22Rv1 (cell line): ENCODE results near the gene SLC9A7.
A peak's percentile ranks its signal among the peaks of the same experiment; 100 is the strongest.

Experiments
- H3K27ac ChIP-seq: fragments of 450-650 bp; 2 replicates; pipeline ENCODE4 v1.5.1; 2017
- ZFX ChIP-seq: fragments of 450-650 bp; IDR thresholded peaks from 2 replicates; pipeline ENCODE4 v1.6.1; 2017; ENCODE audit warnings: antibody characterized with exemption, borderline replicate concordance
- TF ChIP-seq, protein P1 (sequence below): fragments of 450-650 bp; IDR thresholded peaks from 2 replicates; pipeline ENCODE4 v1.5.1; 2017; ENCODE audit warnings: mild to moderate bottlenecking

The SLC9A7 gene

DNA sequence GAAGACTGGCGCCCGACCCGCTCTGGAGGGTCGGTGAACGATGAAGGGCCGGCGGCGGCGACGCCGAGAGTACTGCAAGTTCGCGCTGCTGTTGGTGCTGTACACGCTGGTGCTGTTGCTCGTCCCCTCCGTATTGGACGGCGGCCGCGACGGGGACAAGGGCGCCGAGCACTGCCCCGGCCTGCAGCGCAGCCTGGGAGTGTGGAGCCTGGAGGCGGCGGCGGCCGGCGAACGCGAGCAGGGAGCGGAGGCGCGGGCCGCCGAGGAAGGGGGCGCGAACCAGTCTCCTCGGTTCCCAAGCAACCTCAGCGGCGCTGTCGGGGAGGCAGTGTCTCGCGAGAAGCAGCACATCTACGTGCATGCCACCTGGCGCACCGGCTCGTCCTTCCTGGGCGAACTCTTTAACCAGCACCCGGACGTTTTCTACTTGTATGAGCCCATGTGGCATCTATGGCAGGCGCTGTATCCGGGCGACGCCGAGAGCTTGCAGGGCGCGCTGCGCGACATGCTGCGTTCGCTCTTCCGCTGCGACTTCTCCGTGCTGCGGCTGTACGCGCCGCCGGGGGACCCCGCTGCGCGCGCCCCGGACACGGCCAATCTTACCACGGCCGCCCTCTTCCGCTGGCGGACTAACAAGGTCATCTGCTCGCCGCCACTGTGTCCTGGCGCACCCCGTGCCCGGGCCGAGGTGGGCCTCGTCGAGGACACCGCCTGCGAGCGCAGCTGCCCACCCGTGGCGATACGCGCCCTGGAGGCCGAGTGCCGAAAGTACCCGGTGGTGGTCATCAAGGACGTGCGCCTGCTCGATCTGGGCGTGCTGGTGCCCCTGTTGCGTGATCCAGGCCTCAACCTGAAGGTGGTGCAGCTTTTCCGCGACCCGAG, 184.8 kb downstream of the SLC9A7 start:
- no peak for TF ChIP-seq ZFX
- TF ChIP-seq, protein P1, sequence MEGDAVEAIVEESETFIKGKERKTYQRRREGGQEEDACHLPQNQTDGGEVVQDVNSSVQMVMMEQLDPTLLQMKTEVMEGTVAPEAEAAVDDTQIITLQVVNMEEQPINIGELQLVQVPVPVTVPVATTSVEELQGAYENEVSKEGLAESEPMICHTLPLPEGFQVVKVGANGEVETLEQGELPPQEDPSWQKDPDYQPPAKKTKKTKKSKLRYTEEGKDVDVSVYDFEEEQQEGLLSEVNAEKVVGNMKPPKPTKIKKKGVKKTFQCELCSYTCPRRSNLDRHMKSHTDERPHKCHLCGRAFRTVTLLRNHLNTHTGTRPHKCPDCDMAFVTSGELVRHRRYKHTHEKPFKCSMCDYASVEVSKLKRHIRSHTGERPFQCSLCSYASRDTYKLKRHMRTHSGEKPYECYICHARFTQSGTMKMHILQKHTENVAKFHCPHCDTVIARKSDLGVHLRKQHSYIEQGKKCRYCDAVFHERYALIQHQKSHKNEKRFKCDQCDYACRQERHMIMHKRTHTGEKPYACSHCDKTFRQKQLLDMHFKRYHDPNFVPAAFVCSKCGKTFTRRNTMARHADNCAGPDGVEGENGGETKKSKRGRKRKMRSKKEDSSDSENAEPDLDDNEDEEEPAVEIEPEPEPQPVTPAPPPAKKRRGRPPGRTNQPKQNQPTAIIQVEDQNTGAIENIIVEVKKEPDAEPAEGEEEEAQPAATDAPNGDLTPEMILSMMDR: no peak
- no peak overlapping the region for H3K27ac ChIP-seq

DNA sequence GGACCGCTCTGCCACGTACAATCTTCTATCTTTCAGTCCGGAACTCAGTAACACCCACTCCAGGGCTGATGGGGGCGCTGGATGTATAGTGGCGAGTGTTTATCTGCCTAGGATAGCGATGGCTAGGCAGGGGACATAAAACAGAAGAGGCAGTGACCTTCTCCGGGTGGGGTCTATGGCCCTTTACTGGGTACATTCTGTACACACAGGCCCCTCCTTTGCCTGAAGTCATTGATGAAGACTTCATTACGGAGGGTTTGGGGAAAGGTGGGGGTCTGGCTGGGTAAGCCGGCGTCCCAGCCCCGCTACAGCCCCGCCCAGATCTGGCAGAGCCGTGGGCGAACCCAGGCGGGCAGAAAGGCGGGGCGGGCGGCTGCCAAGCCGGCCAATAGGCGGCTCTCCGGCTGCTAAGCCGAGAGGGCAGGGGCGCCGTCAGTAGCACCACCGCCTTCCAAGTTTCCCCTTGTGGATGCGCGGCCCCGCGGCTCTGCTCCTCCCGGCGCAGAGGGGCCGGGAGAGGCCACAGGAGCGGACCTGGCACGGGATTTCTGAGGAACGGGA, 185.5 kb downstream of the SLC9A7 start, which contains the start of gene CHST7:
CHST7 (plus strand) TSS at position 435 of the 561 bp plus-strand sequence. CDS start 167 bp downstream, outside the sequence.
- no peak within 1 kb of the TSS for H3K27ac ChIP-seq
- TF ChIP-seq, protein P1: peak; percentile 11; the same call in 1 of the 2 replicates
- TF ChIP-seq ZFX: no peak

DNA sequence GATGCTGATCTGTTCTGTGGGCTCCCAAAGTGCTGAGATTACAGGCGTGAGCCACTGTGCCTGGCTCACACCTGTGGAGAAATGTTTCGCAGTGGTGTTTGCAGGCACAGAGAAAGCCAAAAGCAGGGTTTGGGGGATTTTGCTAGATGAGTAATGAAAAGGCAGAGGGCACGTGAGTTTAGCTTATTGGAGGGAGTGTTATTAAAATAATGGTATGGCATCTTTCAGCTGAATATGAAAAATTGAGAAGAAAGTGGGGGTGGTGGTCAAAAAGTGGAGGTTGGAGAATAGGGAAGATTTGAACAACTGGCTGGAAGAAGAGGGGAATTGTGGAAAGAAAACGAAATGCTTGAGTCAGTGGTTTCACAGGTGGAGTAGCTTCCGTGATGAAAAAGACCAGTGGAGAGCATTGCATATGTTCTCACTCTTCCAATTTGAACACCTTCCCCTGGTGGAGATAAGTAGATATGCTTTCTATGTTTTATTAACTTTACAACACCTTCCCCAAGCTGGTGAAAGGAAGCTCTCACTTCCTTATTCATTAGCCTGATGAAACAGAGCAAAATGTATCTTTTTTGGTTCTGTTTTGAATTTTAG, 186.5 kb downstream of the SLC9A7 start:
- no peak overlapping the region for H3K27ac ChIP-seq

DNA sequence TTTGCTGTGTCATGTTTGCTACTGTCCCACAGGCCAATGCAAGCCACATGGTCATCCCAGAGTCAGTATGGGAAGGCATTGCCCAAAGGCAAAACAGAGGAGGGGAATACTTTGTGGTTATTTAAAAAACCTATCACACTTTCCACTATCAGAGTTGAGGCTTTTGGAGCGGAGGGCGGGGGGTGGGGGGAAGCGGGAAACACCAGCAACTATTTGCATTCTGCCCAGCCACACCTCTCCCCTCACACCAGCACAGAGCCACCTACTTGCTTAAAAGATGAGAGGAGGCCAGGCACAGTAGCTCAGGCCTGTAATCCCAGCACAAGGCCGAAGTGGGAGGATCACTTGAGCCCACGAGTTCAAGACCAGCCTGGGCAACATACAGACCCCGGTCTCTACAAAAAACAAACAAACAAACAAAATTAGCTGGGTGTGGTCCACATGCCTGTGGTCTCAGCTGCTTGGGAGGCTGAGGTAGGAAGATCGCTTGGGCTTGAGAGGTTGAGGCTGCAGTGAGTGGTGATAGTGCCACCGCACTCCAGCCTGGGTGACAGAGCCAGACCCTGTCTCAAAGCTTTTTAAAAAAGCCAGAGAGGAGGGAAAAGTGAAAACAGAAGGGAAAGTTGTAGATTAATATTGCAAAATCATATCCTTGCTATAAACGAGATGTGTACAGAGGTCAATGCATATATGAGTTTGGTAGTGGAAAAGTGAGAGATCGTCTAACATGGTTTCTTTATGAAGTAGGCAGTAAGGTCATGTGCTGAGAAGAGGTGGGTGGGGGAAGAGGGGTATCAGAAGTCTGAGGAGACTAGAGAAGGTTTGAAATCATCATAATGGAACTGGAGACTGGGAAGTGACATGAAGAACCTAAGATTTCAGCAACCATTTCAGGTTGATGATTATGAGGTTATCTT, 187.2 kb downstream of the SLC9A7 start:
- H3K27ac ChIP-seq: no peak overlapping the region
- no peak for TF ChIP-seq ZFX
- TF ChIP-seq, protein P1: no peak

More for the DNA sequence above, 186.5 kb downstream of the SLC9A7 start:
- TF ChIP-seq, protein P1: no peak
- no peak for TF ChIP-seq ZFX

DNA sequence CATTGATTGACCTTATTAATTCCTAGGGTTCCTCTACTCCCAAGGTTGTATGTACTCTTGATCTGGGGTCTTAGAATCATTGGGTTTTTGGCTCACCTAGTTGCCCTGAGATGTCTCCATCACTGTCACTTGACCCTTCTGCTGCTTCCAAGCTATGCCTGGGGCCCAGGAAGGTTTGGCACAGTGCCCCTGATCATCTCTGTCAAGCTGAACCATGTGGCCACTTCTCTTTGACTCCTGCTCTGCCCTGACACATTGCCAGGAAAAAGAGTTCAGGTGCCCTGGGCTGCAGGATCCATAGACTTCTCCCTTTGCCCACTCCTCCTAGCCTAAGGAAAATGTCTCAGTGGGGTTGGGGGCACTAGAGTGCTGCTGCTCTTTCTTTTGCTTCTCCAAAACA, 189.3 kb downstream of the SLC9A7 start:
- TF ChIP-seq, protein P1: no peak
- no peak for TF ChIP-seq ZFX
- H3K27ac ChIP-seq: no peak overlapping the region

DNA sequence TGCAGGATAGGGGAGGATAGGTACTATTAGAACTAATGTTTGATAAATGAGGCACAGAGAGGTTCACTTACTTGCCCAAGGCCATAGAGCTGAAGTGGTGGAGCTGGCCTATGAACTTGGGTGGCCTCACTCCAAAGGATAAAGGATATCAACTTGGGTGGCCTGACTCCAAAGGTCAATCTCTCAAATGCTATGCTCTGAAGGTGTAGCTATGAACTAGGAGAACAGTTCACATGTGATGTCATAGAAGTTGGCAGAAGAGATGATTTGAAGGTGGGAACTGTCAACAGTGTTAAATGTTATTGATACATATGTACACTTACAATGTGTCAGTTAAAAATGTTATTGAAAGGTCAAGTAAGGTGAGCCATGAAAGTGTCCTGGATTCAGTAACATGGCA, 191.5 kb downstream of the SLC9A7 start:
- H3K27ac ChIP-seq: no peak overlapping the region
- TF ChIP-seq, protein P1: no peak
- TF ChIP-seq ZFX: no peak
